Stimulated activated CD4-positive, alpha-beta T cell treated with anti-CD3 and anti-CD28 coated beads, Interleukin-4, amount 100 ng/mL, for 1 hour (primary cell): ENCODE measurements around the gene EGFLAM.

ENCODE experiments used
- DNase-seq: peaks from one replicate; pipeline ENCODE4 v3.0.0-alpha.2; 2020

Gene EGFLAM

DNA sequence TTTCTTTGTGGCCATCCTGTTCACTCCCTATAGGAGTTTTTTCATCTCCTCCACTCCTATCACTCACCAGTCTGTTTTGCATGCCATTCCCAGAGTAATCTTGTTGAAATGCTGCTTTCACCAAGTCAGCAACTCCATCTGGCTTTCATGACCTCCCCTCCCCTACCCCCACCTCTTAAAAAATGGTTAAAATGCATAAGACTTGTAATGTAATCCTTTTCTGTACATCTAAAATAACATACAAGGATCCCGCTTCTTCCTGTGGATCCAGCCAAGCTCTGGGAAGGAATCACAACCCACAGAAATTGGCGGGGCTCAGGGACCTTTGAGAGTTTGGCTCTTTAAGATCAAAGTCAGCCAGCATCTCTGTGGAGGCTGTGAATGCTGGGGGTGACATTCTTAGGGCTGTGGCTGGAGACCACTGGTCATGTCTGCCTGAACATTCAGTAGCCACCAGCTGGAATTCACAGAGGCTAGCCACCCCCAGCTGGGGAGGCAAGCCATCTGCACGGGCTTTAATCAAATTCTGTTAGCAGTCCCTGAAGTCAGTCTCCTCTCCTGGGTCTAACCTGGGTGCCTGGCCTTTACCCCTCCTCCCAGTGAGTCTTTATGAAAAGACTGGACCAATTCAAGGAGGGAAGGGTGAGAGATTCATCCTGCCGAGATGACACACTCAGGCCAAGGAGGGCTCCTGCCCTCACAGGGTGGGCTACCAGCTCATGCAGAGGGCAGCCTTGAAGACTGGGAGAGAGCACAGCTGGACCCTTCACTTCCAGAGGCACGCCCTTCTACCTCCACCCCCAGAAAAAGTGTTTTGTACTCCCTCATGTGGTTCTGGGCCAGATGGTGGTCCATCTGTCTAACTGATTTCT lies 165.2 kb downstream of the EGFLAM start:
- no peak for DNase-seq

DNA sequence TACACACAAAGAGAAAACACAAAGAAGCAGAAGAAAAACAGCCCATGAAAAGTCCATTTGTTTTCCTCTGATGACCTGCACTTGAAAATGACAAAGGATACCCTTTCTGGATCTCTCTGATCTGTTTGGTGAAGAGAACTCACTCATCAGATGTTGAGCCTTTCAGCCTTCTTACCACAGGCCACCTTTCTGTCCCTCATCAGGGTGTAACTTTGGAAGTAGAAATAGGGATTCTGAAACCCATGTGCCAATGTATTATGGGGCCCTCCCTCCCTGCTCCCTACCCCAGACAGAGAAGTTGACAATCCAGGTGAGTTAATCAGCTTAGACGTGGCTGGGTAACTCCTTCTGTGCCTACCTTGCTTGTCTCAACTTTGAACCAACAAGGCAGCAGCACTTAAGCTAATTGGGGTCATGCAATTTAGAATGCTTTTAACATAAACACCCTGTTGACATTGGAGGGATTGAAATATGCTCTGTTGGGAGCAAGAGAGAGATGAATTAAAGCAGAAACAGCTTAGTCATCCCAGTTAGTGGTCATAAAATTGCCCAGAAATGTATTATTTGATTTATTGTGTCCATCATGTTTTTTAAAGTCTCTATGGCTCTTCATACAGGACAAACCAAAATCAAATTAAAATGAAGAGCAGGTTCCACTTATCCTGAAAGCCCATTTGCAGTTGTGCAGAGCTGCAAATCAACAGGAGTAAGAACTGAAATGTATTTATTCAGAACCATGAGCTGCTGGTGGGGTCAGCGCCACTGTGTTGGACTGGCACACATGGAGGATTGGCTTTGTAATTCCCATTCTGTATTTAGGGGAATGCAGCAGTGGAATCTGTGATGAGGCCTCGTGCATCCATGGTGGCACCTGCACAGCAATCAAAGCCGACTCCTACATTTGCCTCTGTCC lies 166.0 kb downstream of the EGFLAM start:
- no peak for DNase-seq

DNA sequence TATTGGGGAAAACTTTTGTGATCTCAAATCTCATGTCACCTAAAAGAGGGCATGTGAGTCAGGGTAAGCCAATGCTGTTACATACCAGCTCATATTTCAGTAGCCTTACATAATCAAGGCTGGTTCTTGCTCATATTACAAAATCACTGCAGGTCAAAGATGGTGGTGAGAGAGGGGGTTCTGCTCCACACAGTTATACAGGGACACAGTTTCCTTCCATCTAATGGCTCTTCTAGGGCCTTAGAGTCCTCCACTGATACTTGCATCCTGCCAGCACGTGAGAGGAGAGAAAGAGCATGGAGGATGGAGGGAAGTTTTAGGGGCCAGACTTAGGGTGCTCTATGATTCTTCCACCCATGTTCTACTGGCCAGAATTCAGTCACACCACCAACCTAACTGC lies 168.1 kb downstream of the EGFLAM start:
- no peak for DNase-seq

DNA sequence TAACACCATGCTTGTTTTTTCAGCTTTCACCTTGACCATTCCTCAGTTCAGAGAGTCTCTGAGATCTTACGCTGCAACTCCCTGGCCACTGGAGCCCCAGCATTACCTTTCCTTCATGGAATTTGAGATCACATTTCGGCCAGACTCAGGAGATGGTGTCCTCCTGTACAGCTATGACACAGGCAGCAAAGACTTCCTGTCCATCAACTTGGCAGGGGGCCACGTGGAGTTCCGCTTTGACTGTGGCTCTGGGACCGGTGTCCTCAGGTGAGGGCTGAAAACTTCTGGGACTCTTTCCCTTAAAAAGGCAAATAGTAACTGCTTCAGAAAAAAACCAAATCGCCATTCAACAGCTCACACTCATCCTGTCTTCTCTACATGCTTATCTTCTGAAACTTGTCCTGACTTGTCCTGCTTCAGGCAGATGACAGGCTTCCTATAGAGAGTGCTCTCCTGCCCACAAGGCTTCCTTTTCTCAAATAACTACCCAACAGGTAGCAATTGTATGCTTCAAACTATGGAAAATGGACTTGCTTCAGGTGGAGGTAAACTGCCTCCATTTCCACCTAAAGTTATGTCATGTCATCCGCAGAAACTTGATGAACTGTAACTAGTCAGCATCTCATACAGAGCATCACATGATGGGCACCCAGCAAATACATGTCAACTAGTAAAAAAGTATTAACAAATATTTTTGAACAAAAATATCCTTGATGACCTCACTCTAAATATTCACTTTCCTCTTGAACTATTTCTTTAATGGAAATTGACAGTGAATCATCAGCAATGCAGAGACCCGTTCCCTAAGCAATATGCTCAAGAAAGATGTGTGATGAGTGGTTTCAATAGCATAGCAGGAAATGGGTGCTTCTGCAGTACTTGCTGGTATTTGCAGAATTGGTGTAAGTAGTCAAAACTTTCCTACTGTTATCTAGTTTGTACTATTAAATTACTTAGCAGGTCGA lies 168.9 kb downstream of the EGFLAM start:
- DNase-seq: no peak

DNA sequence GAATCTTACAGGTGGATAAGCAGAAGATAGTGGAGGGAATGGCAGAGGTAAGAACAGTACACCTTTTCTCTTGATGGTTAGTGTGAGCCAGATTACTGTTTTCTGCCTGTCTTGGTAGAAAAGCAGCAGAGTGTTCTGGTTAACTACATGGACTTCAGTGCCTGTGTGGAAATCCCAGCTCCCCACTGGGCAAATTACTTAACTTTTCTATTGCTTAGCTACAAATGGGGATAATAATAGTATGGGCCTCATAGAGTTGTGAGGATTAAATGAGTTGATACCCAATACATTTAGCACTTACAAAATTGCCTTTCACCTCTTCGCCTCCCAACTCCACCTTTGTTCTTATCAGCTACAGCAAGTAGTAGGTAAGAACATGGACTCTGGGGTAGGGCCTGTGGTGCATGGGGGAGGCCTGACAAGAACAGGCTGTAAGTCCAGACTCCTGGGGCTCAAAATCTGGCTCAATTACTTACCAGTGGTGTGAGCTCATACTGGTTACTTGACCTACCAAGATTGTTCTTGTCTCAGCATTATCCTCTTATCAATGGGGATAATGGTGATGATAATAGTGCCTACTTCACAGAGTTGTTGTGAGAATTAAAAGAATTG lies 173.0 kb downstream of the EGFLAM start:
- no peak for DNase-seq

DNA sequence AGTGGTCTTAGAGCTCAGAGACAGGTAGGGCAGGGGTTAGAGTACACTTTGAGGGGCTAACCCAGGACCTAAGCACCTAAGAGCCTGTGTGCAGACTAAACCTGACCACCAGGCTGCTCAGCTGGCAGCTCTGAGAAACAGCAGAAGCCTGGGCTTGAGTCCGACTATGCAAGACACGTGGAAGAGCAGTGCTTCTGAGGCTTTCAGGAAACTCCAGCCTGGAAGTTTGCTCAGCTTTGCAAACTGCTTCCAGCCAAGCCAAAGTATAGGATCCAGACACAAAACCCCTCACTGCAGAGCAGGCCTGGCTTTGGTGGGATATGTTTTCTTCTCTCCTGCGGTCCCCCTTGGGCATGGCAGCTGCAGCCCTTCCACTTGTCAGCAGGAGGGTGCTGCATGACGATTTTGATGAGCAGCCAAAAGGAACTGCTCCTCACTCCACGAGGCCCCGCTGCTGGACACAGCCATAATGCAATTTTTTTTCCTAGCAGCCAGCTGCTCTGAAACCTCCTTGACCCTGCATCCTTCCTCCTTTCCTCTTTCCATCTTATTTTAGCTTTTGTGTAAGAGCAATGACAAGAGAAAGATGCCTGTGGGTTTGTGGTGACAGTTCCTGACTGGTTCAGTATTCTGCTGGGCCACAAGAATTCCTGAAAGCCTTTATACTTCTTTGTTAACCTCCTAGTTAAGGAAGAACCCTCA lies 175.0 kb downstream of the EGFLAM start:
- no peak for DNase-seq

DNA sequence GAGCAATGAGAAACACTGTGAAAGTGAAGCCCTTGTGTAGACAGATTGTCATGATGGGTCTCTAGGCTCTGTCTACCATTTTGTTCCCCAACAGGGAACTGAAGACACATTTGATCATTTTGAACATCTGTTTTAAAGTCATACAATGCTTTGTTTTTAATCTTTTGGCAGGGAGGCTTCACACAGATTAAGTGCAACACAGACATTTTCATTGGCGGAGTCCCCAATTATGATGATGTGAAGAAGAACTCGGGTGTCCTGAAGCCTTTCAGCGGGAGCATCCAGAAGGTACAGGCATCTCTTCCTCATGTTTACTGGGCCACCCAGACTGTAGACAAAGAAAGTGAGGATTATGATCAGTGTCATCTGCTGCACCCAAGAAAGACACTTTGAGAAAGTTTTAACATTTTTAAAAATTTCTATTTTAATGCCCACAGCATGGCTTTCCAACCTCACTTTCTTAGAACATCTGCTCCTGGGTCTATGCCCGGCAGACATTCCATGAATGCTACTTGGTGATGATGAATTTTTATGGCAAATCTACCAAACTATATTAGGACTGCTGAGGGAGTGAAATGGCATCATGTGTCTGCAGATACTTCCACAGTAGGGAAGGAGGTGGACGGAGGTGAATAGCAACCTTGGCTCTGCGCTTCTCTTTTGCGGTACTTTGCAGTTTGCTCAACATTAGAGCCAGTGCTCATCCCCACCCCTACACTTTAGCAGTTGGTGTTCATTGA lies 176.8 kb downstream of the EGFLAM start:
- DNase-seq: no peak

DNA sequence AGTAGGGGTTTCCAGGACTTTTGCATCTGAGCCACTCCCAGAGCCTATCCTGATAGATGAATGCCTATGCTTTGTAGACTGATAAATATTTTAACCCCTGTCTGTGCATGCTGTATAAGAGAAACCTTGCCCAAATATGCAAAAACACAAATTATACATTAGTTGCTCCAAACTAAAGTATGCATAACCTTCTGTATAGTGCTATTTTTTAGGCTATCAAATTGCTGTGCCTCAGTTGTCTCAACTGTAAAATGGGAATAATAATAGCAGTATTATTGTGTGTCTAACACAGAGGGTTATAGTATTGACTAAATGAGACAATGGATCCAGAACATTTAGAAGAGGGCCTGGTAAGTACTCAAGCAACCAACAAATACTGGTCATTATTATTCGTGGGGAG lies 180.4 kb downstream of the EGFLAM start:
- DNase-seq: no peak

DNA sequence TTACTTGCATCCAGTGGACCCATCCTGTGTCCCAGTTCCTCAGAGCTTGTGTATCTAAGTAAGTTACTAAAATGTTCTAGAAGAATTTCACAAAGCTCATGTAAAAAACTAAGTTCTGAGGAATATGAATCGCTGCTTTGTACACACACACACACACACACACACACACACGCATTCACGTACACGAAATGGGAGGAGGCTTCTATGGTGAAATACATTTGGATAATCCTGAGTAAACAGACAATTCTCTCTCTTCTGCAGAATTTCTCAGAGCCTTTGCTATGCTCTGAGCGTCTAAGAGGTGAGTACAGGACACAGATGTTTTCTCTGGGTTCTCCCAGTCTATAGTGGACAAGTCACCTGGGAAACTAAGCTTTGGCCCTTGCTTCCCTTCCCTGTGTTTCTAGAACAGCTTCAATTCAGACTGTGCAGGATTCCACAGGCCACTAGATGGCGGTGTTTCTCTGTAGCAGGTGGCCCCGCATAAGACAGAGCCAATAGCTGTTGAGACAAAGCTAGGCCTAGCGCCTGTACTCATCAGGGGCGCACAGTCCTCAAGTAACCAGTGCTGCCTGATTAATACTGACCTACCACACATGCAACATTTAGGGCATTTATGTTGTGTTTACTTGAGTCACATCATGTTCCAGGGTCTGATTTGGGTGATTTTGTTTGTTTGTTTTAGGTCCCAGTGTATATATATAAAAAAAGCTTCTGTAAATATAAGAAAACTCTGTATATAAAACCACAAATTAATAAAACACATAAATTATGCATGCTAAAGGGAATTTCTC lies 183.3 kb downstream of the EGFLAM start:
- peak; percentile 74 for DNase-seq

DNA sequence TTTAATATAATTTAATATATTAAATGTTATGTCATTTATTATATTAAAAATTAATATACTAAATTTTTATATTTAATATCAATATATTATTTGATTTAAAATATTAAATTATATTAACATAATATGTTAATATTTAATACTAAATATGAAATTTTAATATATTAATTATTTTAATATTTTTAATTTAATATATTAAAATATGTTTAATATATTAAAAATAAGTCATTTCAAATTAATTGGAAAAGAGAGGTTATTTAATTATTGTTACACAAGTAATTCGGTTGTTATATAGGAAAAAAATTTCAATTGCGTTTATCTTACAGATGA lies 183.9 kb downstream of the EGFLAM start:
- no peak for DNase-seq

DNA sequence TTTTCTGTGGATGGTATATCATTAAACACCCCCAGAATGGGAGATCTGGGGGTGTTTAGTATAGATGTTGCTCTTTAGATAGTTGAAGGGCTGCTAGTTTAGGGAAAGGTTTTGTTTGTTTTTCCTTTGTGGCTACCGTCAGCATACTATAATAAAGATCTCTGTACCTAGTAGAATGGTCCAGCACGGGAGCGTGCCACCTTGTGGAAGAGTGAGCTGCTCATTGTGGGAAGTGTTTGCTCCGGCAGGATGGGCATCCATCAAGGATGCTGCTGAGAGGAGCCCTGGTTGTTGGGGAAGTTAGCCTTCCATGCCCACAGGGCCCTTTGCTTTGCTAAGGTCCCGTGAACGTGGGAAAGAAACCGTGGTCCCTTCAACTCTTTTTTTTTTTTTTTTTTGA lies 185.0 kb downstream of the EGFLAM start:
- DNase-seq: no peak

DNA sequence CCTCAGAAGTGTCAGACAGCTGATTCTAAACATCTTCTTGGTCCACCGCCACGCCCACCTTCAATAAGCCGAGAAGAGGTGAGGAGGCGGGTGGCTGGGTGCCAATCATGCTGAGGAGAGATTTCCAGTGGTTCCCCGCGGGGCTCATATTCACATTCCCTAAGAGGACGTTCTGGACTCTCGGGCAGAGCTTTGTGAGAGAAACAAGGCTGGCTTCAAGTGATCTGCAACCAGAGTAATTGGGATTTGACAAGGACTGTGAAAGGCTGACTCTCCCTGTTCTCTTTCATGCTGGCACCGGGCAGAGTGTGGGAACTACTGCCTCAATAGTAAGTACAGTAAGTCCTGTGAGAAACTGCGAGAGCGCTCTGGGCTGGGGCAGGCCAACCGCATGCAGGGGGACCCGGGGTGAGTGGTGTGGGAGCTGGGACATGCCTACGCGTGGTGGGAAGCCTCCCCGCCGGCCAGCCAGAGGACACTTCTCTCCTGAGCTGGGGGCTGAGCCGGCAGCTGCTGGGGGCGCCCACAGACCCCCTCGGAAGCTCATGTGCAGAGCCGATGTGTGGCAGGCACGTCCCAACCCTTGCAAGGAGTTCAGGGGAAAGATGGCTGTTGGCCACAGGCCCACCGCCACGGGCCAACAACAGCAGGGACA lies 187.1 kb downstream of the EGFLAM start:
- no peak for DNase-seq

DNA sequence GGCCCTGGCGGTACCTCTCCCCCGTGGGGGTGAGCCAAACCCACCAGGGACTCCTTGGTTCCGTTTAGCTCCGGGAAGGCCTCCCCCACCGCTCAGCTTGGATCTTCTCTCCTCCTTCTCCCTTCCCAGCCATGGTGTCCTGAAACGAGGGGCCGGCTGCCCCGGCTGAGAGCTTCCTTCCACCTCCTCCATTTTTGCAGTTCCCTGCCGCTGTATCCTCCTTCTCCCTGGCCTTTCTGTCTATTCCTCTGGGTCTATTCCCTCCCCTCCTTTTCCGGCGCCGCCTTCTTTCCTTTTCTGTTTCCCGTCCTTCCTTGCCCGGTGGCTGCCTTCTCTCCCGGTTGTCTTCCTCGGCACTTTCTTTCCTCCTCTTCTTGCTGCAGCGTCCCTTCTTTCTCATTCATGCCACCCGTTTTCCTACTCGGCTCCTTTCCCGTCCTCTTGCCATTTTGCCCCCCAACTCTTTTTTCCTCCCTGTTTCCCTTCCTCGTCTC lies 187.7 kb downstream of the EGFLAM start:
- DNase-seq: no peak

DNA sequence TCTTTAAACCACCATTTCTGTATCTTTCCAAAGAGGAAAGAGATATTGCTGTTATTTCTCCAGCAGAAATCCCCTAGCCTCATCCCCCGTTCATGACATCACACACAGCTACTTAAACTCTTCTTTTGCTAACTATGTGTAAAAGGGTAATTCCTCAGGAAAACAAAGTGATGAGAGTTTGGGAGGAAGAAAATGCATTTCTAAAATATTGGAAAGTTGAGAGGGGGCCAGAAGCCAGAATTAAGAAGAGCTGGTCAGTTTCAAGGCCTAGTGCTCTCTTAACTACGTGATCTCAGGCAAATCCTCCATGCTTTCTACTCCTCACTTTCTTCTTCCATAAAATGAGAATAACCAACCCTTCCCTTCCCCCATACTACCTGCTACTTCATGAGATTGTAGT lies 188.7 kb downstream of the EGFLAM start:
- DNase-seq: no peak

DNA sequence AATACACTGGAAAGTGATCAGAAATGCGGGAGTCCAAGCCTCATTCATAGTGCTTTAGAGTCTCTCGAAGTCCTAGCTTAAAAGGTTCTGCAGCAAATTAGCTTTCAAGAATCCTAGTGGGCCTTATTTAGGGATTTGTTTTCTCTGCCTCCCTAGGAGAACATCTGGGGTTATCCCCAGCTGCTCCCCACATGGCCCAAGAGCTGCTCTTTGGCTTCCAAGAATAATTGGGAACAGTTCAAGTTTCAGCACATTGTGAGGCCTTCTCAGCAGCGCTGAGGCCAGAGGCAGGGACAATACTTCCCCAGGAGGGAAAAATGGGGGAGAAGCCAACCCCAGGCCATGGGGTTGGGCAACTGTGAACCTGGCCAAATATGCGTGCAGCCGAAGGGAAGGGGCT lies 189.4 kb downstream of the EGFLAM start:
- DNase-seq: no peak

DNA sequence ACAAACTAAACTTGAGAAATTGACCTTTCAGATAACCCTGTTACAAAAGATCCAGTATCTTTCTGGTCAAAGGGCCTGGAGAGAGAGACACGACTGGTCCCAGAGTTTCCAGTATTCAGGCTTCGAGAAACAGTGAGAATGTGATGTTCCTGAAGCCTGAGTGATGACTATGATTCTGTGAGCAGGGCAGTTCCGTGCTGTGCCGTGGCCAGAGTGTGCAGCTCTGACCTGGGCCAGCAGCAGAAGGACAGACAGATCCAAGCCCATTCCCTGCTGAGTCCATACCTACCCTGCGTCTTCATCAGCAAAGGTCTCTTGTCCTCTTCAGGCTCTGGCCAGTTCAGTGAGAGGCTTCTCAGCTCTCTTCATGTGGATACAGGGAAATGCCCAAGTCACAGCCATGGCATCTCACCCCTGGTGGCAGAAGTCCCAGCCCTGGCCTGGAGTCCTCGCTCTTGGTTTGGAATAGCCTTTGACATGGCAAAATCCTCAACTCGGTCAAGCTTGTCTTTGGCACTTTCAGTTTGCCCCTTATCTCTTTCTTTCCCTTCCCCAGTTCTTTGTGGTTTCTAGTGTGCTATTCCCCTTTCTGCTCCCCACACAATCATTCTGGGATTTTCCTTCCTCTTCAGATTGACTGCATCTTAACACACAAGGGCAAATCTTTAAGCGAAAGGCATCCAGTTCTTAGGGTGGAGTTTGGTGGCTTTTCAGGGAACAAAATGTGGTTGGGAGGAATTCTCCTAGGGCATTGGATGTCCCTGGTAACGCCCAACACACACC lies 190.4 kb downstream of the EGFLAM start:
- no peak for DNase-seq

DNA sequence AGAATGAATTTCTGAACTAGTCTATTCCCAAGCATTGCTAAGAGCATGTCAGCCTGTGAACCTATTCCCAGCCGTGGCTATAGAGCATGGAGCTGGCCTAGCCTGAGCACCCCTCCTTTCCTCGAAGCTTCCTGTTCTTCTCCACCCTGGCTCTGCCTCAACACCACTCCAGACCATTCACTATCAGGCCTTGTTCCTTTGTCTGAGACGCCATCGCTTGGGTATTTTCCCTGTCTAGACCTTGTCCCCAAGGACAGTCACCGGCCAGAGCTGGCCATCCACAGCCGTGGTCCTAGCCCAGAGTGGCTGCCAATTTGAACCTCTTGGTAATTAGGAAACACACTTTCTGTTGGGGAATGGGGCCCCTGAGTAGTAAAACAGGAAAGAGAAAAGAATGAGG lies 192.3 kb downstream of the EGFLAM start:
- DNase-seq: no peak

DNA sequence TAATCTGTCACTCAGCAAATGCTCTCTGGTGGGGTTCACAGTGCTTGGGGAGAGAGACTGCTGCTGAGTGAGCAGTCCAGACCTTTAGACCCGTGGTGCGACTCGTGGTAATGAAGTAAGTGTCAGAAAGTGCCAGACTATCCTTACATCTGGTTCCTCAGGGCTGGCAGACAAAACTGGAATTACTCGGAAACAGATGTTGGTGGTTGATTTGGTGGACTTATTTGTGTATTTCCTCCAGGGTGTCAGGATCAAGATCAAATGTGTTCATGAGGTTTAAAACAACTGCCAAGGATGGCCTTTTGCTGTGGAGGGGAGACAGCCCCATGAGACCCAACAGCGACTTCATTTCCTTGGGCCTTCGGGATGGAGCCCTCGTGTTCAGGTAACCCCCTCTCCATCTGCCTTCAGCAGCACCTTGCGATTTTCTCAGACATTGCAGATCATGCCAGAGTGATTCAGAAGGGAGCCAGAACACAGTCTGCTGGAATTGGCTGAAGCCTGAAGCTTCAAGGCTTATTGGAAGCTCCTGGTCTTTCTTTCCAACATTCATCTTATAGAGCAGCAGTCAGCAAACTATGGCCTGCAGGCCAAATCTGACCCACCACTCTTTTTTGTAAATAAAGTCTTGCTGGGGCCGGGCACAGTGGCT lies 192.8 kb downstream of the EGFLAM start:
- no peak for DNase-seq
